ENCODE data around the gene PEX12.

The PEX12 gene

GRCh38 chr17:35587074-35587961, 8.9 kb upstream of the PEX12 start, which contains the start of gene AP2B1 (continued):
- TF ChIP-seq, protein P1, sequence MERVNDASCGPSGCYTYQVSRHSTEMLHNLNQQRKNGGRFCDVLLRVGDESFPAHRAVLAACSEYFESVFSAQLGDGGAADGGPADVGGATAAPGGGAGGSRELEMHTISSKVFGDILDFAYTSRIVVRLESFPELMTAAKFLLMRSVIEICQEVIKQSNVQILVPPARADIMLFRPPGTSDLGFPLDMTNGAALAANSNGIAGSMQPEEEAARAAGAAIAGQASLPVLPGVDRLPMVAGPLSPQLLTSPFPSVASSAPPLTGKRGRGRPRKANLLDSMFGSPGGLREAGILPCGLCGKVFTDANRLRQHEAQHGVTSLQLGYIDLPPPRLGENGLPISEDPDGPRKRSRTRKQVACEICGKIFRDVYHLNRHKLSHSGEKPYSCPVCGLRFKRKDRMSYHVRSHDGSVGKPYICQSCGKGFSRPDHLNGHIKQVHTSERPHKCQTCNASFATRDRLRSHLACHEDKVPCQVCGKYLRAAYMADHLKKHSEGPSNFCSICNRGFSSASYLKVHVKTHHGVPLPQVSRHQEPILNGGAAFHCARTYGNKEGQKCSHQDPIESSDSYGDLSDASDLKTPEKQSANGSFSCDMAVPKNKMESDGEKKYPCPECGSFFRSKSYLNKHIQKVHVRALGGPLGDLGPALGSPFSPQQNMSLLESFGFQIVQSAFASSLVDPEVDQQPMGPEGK (tag by site-specific recombination; IDR thresholded peaks at IDR 0.05) = peak; percentile 77; the same call in 1 of the 2 replicates
- TF ChIP-seq GFI1B (tag by site-specific recombination; IDR thresholded peaks at IDR 0.05) (0 out of 2 replicates have a peak, but pooled peaks have one; percentile 41), REPIN1 (tag by site-specific recombination; IDR thresholded peaks at IDR 0.05; ENCODE audit: low read depth) (peak; percentile 14; the same call in 1 of the 2 replicates), ZIC2 (tag by site-specific recombination; IDR thresholded peaks at IDR 0.05) (peak; percentile 58), PRDM10 (tag by site-specific recombination; IDR thresholded peaks at IDR 0.05) (peak; percentile 96), ZSCAN5A (tag by site-specific recombination; IDR thresholded peaks at IDR 0.05) (peak; percentile 98), ZNF677 (tag by site-specific recombination; IDR thresholded peaks at IDR 0.05) (no peak), ZNF157 (tag by site-specific recombination; IDR thresholded peaks at IDR 0.05) (no peak), ZNF391 (tag by site-specific recombination; IDR thresholded peaks at IDR 0.05; ENCODE audit: borderline replicate concordance, low read depth) (peak; percentile 89; the same call in 1 of the 2 replicates), ZNF639 (tag by site-specific recombination; IDR thresholded peaks at IDR 0.05) (peak; percentile 97), SETDB1 (IDR thresholded peaks at IDR 0.05; ENCODE audit: insufficient read length, low read length) (no peak), EGR2 (tag by site-specific recombination; IDR thresholded peaks at IDR 0.05; ENCODE audit: low read depth) (peak; percentile 97), HIC1 (tag by site-specific recombination; IDR thresholded peaks at IDR 0.05) (peak; percentile 90), MZF1 (tag by site-specific recombination; IDR thresholded peaks at IDR 0.05; ENCODE audit: borderline replicate concordance) (peak; percentile 12), ZNF449 (tag by site-specific recombination; IDR thresholded peaks at IDR 0.05) (peak; percentile 23; the same call in 1 of the 2 replicates), HOXC10 (CRISPR knock-in tag; IDR thresholded peaks at IDR 0.05) (0 out of 2 replicates have a peak, but pooled peaks have one; percentile 76), ZSCAN4 (tag by site-specific recombination; IDR thresholded peaks at IDR 0.05) (peak; percentile 37; the same call in 1 of the 2 replicates), ZNF701 (tag by site-specific recombination; IDR thresholded peaks at IDR 0.05) (no peak), ZNF548 (tag by site-specific recombination; IDR thresholded peaks at IDR 0.05) (no peak)
- TF ChIP-seq, protein P2, sequence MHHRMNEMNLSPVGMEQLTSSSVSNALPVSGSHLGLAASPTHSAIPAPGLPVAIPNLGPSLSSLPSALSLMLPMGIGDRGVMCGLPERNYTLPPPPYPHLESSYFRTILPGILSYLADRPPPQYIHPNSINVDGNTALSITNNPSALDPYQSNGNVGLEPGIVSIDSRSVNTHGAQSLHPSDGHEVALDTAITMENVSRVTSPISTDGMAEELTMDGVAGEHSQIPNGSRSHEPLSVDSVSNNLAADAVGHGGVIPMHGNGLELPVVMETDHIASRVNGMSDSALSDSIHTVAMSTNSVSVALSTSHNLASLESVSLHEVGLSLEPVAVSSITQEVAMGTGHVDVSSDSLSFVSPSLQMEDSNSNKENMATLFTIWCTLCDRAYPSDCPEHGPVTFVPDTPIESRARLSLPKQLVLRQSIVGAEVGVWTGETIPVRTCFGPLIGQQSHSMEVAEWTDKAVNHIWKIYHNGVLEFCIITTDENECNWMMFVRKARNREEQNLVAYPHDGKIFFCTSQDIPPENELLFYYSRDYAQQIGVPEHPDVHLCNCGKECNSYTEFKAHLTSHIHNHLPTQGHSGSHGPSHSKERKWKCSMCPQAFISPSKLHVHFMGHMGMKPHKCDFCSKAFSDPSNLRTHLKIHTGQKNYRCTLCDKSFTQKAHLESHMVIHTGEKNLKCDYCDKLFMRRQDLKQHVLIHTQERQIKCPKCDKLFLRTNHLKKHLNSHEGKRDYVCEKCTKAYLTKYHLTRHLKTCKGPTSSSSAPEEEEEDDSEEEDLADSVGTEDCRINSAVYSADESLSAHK (tag by site-specific recombination; IDR thresholded peaks at IDR 0.05) = peak; percentile 69; the same call in 1 of the 2 replicates
